ENCODE data around the gene PPM1M.
"Not testable (repeated sequence)": the region's sequence is repeated elsewhere in the genome, so short reads cannot be mapped to it uniquely, and the experiment has no call there.

The PPM1M gene

GRCh38 chr3:52277972-52278509 is 32.5 kb downstream of the PPM1M start:
- DNase-seq (ENCODE audit: low read depth): peak; percentile 57

GRCh38 chr3:52278510-52279069 is 33.0 kb downstream of the PPM1M start, which contains the start of gene WDR82:
TSS of gene WDR82 (minus strand) at chr3:52278649. CDS start at chr3:52278361, 288 bp downstream.
- DNase-seq (ENCODE audit: low read depth): peak; percentile 73

- DNase-seq (ENCODE audit: low read depth): no peak
Observed at GRCh38 chr3:52279596-52279995, 34.0 kb downstream of the PPM1M start.

GRCh38 chr3:52280050-52280461 is 34.5 kb downstream of the PPM1M start:
- DNase-seq (ENCODE audit: low read depth): no peak

GRCh38 chr3:52281981-52282801 is 36.6 kb downstream of the PPM1M start:
- DNase-seq (ENCODE audit: low read depth): no peak

GRCh38 chr3:52283306-52283705 is 37.7 kb downstream of the PPM1M start:
- DNase-seq (ENCODE audit: low read depth): no peak

- not testable (repeated sequence) for DNase-seq (ENCODE audit: low read depth)
Observed at GRCh38 chr3:52284051-52284450, 38.5 kb downstream of the PPM1M start.

- no peak for DNase-seq (ENCODE audit: low read depth)
Observed at GRCh38 chr3:52286777-52287110, 41.2 kb downstream of the PPM1M start.

GRCh38 chr3:52288674-52289073 is 43.1 kb downstream of the PPM1M start:
- DNase-seq (ENCODE audit: low read depth): no peak

- DNase-seq (ENCODE audit: low read depth): no peak
Observed at GRCh38 chr3:52289338-52289746, 43.8 kb downstream of the PPM1M start.

GRCh38 chr3:52289747-52290595 is 44.4 kb downstream of the PPM1M start:
- DNase-seq (ENCODE audit: low read depth): no peak

GRCh38 chr3:52290596-52291507 is 45.3 kb downstream of the PPM1M start:
- no peak for DNase-seq (ENCODE audit: low read depth)

GRCh38 chr3:52291508-52292181 is 46.1 kb downstream of the PPM1M start:
- no peak for DNase-seq (ENCODE audit: low read depth)

GRCh38 chr3:52292247-52293065 is 46.9 kb downstream of the PPM1M start:
- DNase-seq (ENCODE audit: low read depth): no peak

GRCh38 chr3:52293491-52294319 is 48.1 kb downstream of the PPM1M start:
- no peak for DNase-seq (ENCODE audit: low read depth)

- no peak for DNase-seq (ENCODE audit: low read depth)
Observed at GRCh38 chr3:52294320-52295150, 49.0 kb downstream of the PPM1M start.

- no peak for DNase-seq (ENCODE audit: low read depth)
Observed at GRCh38 chr3:52295671-52296208, 50.2 kb downstream of the PPM1M start.

Data from HS-27A (cell line).